HCT116 (cell line): ENCODE results near the gene ARFIP2. TPM values are rescaled to one million over a fixed set of nuclear protein-coding genes. Genes with fewer than 3 reads are reported as not detected.

Source experiments
- ATAC-seq: fragments of 200-7000 bp; cut with Tn5 transposase; 2 replicates; pipeline ENCODE4 v1.9.1; 2020; ENCODE audit warnings: mild to moderate bottlenecking, moderate library complexity
- BruUV-seq: library from RNA; stranded (reverse); fragments of 400-500 nt; replicated peaks from 2 replicates; lab custom pipeline; 2021; lab: Mats Ljungman, UMichigan
- CTCF ChIA-PET: fragments of 300-600 bp; sonication (Branson Sonifier 250); formaldehyde crosslinking; loops from one replicate; lab custom pipeline; 2021; ENCODE audit warnings: antibody characterized with exemption; lab: Charles Lee
- POLR2A ChIA-PET: fragments of 300-600, 350-600 bp; sonication (Branson Sonifier 250); formaldehyde crosslinking; loops from one replicate; lab custom pipeline; 2021; ENCODE audit warnings: antibody characterized with exemption; lab: Charles Lee
- RAD21 ChIA-PET, 2 experiments: fragments of 300-600 bp; sonication (Branson Sonifier 250); formaldehyde crosslinking; loops; one replicate each; lab custom pipeline; 2023; ENCODE audit warnings: low total read pairs in 2 of 2; ENCODE audit not compliant: uncharacterized antibody in 2 of 2, unreplicated experiment in 2 of 2, low non-redundant PET in 1 of 2; lab: Charles Lee
- DNase-seq: peaks from one replicate; pipeline ENCODE4 v3.0.0-alpha.2; 2010; ENCODE audit warnings: low read depth, low spot score
- H2AFZ ChIP-seq: fragments of 200-600 bp; shearing (Covaris generic), sonication (generic); 2 replicates; pipeline ENCODE4 v1.6.1; 2017; ENCODE audit warnings: low read depth, mixed run types, mixed read lengths, antibody characterized with exemption, low read length; ENCODE audit not compliant: poor library complexity, severe bottlenecking
- H3K27ac ChIP-seq: 2 replicates; pipeline ENCODE4 v1.5.1; 2012; ENCODE audit warnings: low read depth, low read length
- H3K27me3 ChIP-seq: fragments of 200-600 bp; sonication (generic); 2 replicates; pipeline ENCODE4 v1.6.1; 2016; ENCODE audit warnings: mixed run types, low read length, mixed read lengths; ENCODE audit not compliant: insufficient read depth
- H3K36me3 ChIP-seq, 2 experiments: fragments of 200-500 bp in 1 of 2; fragments of 200-600 bp in 1 of 2; sonication (Bioruptor generic) in 1 of 2; sonication (generic) in 1 of 2; 2 replicates each; pipeline versions ENCODE4 v1.5.1 to v1.6.1; 2014 to 2016; ENCODE audit warnings: low read length in 2 of 2, inconsistent platforms in 1 of 2, mixed read lengths in 1 of 2, mixed run types in 1 of 2; ENCODE audit not compliant: insufficient read depth in 2 of 2, control insufficient read depth in 1 of 2
- H3K4me1 ChIP-seq, 2 experiments: fragments of 200-600 bp in 1 of 2; sonication (generic) in 1 of 2; 2 replicates each; pipeline versions ENCODE4 v1.5.1 to v1.6.1; 2012 to 2017; ENCODE audit warnings: low read length in 2 of 2, inconsistent platforms in 1 of 2, mild to moderate bottlenecking in 1 of 2, mixed read lengths in 1 of 2, mixed run types in 1 of 2, moderate library complexity in 1 of 2; ENCODE audit not compliant: insufficient read depth in 2 of 2, control insufficient read depth in 1 of 2
- H3K4me2 ChIP-seq: fragments of 200-600 bp; sonication (generic); 2 replicates; pipeline ENCODE4 v1.6.1; 2017; ENCODE audit warnings: mixed run types, low read length, mixed read lengths
- H3K4me3 ChIP-seq, 2 experiments: fragments of 200-600 bp in 1 of 2; sonication (generic) in 1 of 2; replicated peaks in 1 of 2; 2 replicates each; pipeline ENCODE4 v1.5.1; 2011 to 2016; ENCODE audit warnings: low read length in 2 of 2, control low read depth in 1 of 2, low read depth in 1 of 2, mild to moderate bottlenecking in 1 of 2, mixed read lengths in 1 of 2, mixed run types in 1 of 2
- H3K79me2 ChIP-seq: fragments of 200-600 bp; sonication (generic); 2 replicates; pipeline ENCODE4 v1.6.1; 2017; ENCODE audit warnings: mild to moderate bottlenecking, mixed run types, low read length, moderate library complexity, mixed read lengths; ENCODE audit not compliant: insufficient read depth
- H3K9ac ChIP-seq: fragments of 200-600 bp; sonication (generic); 2 replicates; pipeline ENCODE4 v1.6.1; 2016; ENCODE audit warnings: low read length, mixed read lengths
- H3K9me2 ChIP-seq: fragments of 200-600 bp; sonication (generic), shearing (Covaris generic); 2 replicates; pipeline ENCODE4 v1.6.1; 2017; ENCODE audit warnings: mixed run types, mild to moderate bottlenecking, moderate library complexity; ENCODE audit not compliant: insufficient read depth
- H3K9me3 ChIP-seq, 2 experiments: fragments of 200-500 bp in 1 of 2; fragments of 200-600 bp in 1 of 2; sonication (Bioruptor generic) in 1 of 2; sonication (generic) in 1 of 2; 2 replicates each; pipeline ENCODE4 v1.6.1; 2014 to 2017; ENCODE audit warnings: low read length in 2 of 2, mixed read lengths in 2 of 2, inconsistent platforms in 1 of 2, low read depth in 1 of 2, mild to moderate bottlenecking in 1 of 2, mixed run types in 1 of 2, moderate library complexity in 1 of 2; ENCODE audit not compliant: control insufficient read depth in 1 of 2, insufficient read depth in 1 of 2
- H4K20me1 ChIP-seq: fragments of 200-600 bp; sonication (generic), shearing (Covaris generic); 2 replicates; pipeline ENCODE4 v1.6.1; 2017; ENCODE audit warnings: mixed run types, mild to moderate bottlenecking, moderate library complexity; ENCODE audit not compliant: insufficient read depth
- CBX3 ChIP-seq: IDR thresholded peaks from 2 replicates; pipeline ENCODE4 v1.6.1; 2012; ENCODE audit warnings: low read depth
- CEBPB ChIP-seq: IDR thresholded peaks from 2 replicates; pipeline ENCODE4 v1.6.1; 2012; ENCODE audit warnings: low read depth
- EGR1 ChIP-seq: IDR thresholded peaks from 2 replicates; pipeline ENCODE4 v1.6.1; 2012; ENCODE audit warnings: low read depth
- ELF1 ChIP-seq: IDR thresholded peaks from 2 replicates; pipeline ENCODE4 v1.6.1; 2012; ENCODE audit warnings: low read depth, borderline replicate concordance
- EZH2phosphoT487 ChIP-seq: fragments of 200-600 bp; IDR thresholded peaks from 2 replicates; pipeline ENCODE4 v1.6.1; 2018; ENCODE audit warnings: antibody characterized with exemption, borderline replicate concordance
- FOSL1 ChIP-seq: IDR thresholded peaks from 2 replicates; pipeline ENCODE4 v1.6.1; 2012; ENCODE audit warnings: low read depth
- JUND ChIP-seq: IDR thresholded peaks from 2 replicates; pipeline ENCODE4 v1.6.1; 2012
- POLR2A ChIP-seq: IDR thresholded peaks from 2 replicates; pipeline ENCODE4 v1.7.0; 2011; ENCODE audit warnings: borderline replicate concordance; ENCODE audit not compliant: insufficient read depth, insufficient read length; ENCODE audit errors: extremely low read depth
- POLR2AphosphoS5 ChIP-seq: IDR thresholded peaks from 2 replicates; pipeline ENCODE4 v1.6.1; 2011; ENCODE audit warnings: mild to moderate bottlenecking, low read depth, low read length, moderate library complexity
- SIN3A ChIP-seq: IDR thresholded peaks from 2 replicates; pipeline ENCODE4 v1.6.1; 2012; ENCODE audit warnings: low read depth
- SP1 ChIP-seq: IDR thresholded peaks from 2 replicates; pipeline ENCODE4 v1.6.1; 2012; ENCODE audit warnings: low read depth
- SRF ChIP-seq: IDR thresholded peaks from 2 replicates; pipeline ENCODE4 v1.6.1; 2012; ENCODE audit warnings: low read depth
- TCF7L2 ChIP-seq: IDR thresholded peaks from 2 replicates; pipeline ENCODE4 v1.7.0; 2011; ENCODE audit warnings: borderline replicate concordance, inconsistent platforms; ENCODE audit not compliant: insufficient read depth, insufficient read length; ENCODE audit errors: extremely low read depth
- YY1 ChIP-seq: IDR thresholded peaks from 2 replicates; pipeline ENCODE4 v1.6.1; 2011; ENCODE audit warnings: low read length, low read depth, moderate library complexity, mild to moderate bottlenecking; ENCODE audit not compliant: insufficient replicate concordance; ENCODE audit errors: extremely low read depth
- ZNF274 ChIP-seq: fragments of 200-500 bp; sonication (Bioruptor generic); IDR thresholded peaks from 2 replicates; pipeline ENCODE4 v1.6.1; 2014; ENCODE audit warnings: mild to moderate bottlenecking, low read depth, low read length, inconsistent platforms
- intact Hi-C: fragments of 100-400 bp; cut with micrococcal nuclease; formaldehyde crosslinking; loops from 2 replicates; pipeline ENCODE4 v1.10.0; 2022
- total RNA-seq: library from RNA; stranded (reverse); gene quantifications from one replicate; pipeline ENCODE4 v1.2.1, GENCODE V29; 2021; ENCODE audit not compliant: unreplicated experiment
- TF ChIP-seq, protein P1 (sequence below): IDR thresholded peaks from 2 replicates; pipeline ENCODE4 v1.6.1; 2012
- TF ChIP-seq, protein P2 (sequence below): IDR thresholded peaks from 2 replicates; pipeline ENCODE4 v1.6.1; 2012
- TF ChIP-seq, protein P3 (sequence below): IDR thresholded peaks from 2 replicates; pipeline ENCODE4 v1.6.1; 2012; ENCODE audit warnings: low read depth
- TF ChIP-seq, protein P4 (sequence below), 3 experiments: fragments of 200-600 bp in 1 of 3; sonication (generic) in 1 of 3; IDR thresholded peaks in 2 of 3; conservative IDR thresholded peaks in 1 of 3; 2 replicates each; pipeline ENCODE4 v1.5.1; 2012 to 2017; ENCODE audit warnings: low read depth in 2 of 3, low read length in 2 of 3, antibody characterized with exemption in 1 of 3, borderline replicate concordance in 1 of 3, control low read depth in 1 of 3, mild to moderate bottlenecking in 1 of 3, mixed read lengths in 1 of 3, mixed run types in 1 of 3, moderate library complexity in 1 of 3; ENCODE audit not compliant: insufficient read depth in 1 of 3

The ARFIP2 gene
- total RNA-seq, 1 experiment from 2014 or later: 77.9 TPM

GRCh38 chr11:6431861-6432260, 49.3 kb downstream of the ARFIP2 start (continued):
- TF ChIP-seq, protein P1, sequence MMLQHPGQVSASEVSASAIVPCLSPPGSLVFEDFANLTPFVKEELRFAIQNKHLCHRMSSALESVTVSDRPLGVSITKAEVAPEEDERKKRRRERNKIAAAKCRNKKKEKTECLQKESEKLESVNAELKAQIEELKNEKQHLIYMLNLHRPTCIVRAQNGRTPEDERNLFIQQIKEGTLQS: no peak

DNA sequence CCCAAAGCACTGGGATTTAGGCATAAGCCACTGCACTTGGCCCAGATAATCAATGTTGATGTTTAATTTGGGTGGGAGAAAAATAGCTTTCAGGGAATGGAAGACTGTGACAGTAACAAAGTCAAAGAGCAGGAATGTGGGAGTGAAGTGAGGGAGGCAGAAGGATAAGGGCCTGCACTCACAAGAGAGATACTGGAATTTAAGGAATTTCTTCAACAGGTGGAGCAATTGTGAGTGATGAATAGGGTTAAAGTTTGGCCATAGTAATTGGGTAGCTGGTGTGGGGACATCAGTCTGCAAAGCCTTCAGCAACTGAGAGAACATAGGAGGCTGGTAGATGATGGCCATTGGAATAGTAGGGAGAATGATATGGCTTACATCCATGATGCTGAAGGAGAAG, 53.6 kb downstream of the ARFIP2 start:
- no peak for DNase-seq
- BruUV-seq: no TSS peak
- Histone ChIP-seq H3K79me2 (no peaks in the 10 kb centered on the region), H3K27ac (no peak overlapping the region), H2AFZ (no peak overlapping the region), H3K9ac (no peak overlapping the region), H3K36me3 (no peaks in the 10 kb centered on the region), H3K9me2 (no peaks in the 10 kb centered on the region), H3K4me1 (peaks cover 11 to 14% of the 10 kb centered on the region in 2 experiments), H3K9me3 (no peaks in the 10 kb centered on the region), H3K27me3 (peaks cover 12% of the 10 kb centered on the region), H3K4me3 (no peak overlapping the region), H3K4me2 (no peak overlapping the region), H4K20me1 (no peaks in the 10 kb centered on the region)
- TF ChIP-seq, protein P2, sequence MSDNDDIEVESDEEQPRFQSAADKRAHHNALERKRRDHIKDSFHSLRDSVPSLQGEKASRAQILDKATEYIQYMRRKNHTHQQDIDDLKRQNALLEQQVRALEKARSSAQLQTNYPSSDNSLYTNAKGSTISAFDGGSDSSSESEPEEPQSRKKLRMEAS: no peak
- TF ChIP-seq EGR1 (no peak), YY1 (no peak), FOSL1 (no peak), EZH2phosphoT487 (no peak), POLR2A (no peak), CBX3 (no peak), SIN3A (no peak), POLR2AphosphoS5 (no peak), JUND (no peak), CEBPB (no peak), SP1 (no peak), TCF7L2 (no peak), ZNF274 (no peak), SRF (no peak), ELF1 (no peak)
- TF ChIP-seq, protein P3, sequence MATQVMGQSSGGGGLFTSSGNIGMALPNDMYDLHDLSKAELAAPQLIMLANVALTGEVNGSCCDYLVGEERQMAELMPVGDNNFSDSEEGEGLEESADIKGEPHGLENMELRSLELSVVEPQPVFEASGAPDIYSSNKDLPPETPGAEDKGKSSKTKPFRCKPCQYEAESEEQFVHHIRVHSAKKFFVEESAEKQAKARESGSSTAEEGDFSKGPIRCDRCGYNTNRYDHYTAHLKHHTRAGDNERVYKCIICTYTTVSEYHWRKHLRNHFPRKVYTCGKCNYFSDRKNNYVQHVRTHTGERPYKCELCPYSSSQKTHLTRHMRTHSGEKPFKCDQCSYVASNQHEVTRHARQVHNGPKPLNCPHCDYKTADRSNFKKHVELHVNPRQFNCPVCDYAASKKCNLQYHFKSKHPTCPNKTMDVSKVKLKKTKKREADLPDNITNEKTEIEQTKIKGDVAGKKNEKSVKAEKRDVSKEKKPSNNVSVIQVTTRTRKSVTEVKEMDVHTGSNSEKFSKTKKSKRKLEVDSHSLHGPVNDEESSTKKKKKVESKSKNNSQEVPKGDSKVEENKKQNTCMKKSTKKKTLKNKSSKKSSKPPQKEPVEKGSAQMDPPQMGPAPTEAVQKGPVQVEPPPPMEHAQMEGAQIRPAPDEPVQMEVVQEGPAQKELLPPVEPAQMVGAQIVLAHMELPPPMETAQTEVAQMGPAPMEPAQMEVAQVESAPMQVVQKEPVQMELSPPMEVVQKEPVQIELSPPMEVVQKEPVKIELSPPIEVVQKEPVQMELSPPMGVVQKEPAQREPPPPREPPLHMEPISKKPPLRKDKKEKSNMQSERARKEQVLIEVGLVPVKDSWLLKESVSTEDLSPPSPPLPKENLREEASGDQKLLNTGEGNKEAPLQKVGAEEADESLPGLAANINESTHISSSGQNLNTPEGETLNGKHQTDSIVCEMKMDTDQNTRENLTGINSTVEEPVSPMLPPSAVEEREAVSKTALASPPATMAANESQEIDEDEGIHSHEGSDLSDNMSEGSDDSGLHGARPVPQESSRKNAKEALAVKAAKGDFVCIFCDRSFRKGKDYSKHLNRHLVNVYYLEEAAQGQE: no peak
- TF ChIP-seq, protein P1: no peak
- TF ChIP-seq, protein P4, sequence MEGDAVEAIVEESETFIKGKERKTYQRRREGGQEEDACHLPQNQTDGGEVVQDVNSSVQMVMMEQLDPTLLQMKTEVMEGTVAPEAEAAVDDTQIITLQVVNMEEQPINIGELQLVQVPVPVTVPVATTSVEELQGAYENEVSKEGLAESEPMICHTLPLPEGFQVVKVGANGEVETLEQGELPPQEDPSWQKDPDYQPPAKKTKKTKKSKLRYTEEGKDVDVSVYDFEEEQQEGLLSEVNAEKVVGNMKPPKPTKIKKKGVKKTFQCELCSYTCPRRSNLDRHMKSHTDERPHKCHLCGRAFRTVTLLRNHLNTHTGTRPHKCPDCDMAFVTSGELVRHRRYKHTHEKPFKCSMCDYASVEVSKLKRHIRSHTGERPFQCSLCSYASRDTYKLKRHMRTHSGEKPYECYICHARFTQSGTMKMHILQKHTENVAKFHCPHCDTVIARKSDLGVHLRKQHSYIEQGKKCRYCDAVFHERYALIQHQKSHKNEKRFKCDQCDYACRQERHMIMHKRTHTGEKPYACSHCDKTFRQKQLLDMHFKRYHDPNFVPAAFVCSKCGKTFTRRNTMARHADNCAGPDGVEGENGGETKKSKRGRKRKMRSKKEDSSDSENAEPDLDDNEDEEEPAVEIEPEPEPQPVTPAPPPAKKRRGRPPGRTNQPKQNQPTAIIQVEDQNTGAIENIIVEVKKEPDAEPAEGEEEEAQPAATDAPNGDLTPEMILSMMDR (IDR thresholded peaks at IDR 0.05 in 2 of 3, conservative IDR thresholded peaks at IDR 0.05 in 1 of 3; ENCODE audit: borderline replicate concordance in 1 of 3, insufficient read depth in 1 of 3, low read depth in 2 of 3, low read length in 2 of 3): no peak
- RAD21 ChIA-PET: no interaction called here
- ATAC-seq: no peak
- CTCF ChIA-PET: no interaction called here
- POLR2A ChIA-PET: no interaction called here
- intact Hi-C loops: no loop called here
